SU-DHL-6 (cell line): ENCODE data around the gene OLIG2.

Source experiments
- H2AFZ ChIP-seq: fragments of 200-600 bp; sonication (generic); 2 replicates; pipeline ENCODE4 v1.6.1; 2014; ENCODE audit warnings: low read depth, mild to moderate bottlenecking, moderate library complexity, mixed read lengths, antibody characterized with exemption, low read length; ENCODE audit not compliant: severe bottlenecking
- H3F3A ChIP-seq: fragments of 200-600 bp; shearing (Covaris generic); 2 replicates; pipeline ENCODE4 v1.6.0; 2016; ENCODE audit warnings: antibody characterized with exemption, mild to moderate bottlenecking; ENCODE audit not compliant: insufficient read depth
- H3K27ac ChIP-seq: fragments of 200-600 bp; sonication (generic); 2 replicates; pipeline ENCODE4 v1.5.1; 2016; ENCODE audit warnings: low read depth, mild to moderate bottlenecking, low read length, moderate library complexity, mixed read lengths
- H3K27me3 ChIP-seq: fragments of 200-600 bp; sonication (generic), shearing (Covaris generic); 2 replicates; pipeline ENCODE4 v1.6.0; 2014; ENCODE audit warnings: mild to moderate bottlenecking, low read length
- H3K36me3 ChIP-seq: fragments of 200-600 bp; sonication (generic); 2 replicates; pipeline ENCODE4 v1.6.1; 2014; ENCODE audit warnings: mild to moderate bottlenecking, low read length, mixed read lengths
- H3K4me2 ChIP-seq: fragments of 300-600, 200-600 bp; shearing (Covaris generic), sonication (generic); 2 replicates; pipeline ENCODE4 v1.6.0; 2014; ENCODE audit warnings: low read length, low read depth, mild to moderate bottlenecking; ENCODE audit not compliant: poor library complexity, severe bottlenecking
- H3K4me3 ChIP-seq: fragments of 200-600 bp; sonication (generic); 2 replicates; pipeline ENCODE4 v1.5.1; 2014; ENCODE audit warnings: antibody characterized with exemption, low read length, mild to moderate bottlenecking, mixed read lengths; ENCODE audit not compliant: insufficient read depth, poor library complexity, severe bottlenecking
- H3K79me2 ChIP-seq: fragments of 200-600 bp; sonication (generic); 2 replicates; pipeline ENCODE4 v1.6.1; 2014; ENCODE audit warnings: mild to moderate bottlenecking, low read length, moderate library complexity; ENCODE audit not compliant: insufficient read depth
- H3K9ac ChIP-seq: fragments of 200-600 bp; sonication (generic); 2 replicates; pipeline ENCODE4 v1.7.0; 2014; ENCODE audit warnings: mild to moderate bottlenecking, low read length
- H3K9me2 ChIP-seq: fragments of 200-600 bp; sonication (generic); replicated peaks from 2 replicates; pipeline ENCODE4 v1.6.1; 2014; ENCODE audit warnings: low read length; ENCODE audit not compliant: insufficient read depth
- H3K9me3 ChIP-seq: fragments of 200-600 bp; sonication (generic); 2 replicates; pipeline ENCODE4 v1.6.1; 2014; ENCODE audit warnings: low read length, mixed read lengths; ENCODE audit not compliant: insufficient read depth
- H4K20me1 ChIP-seq: fragments of 200-600 bp; sonication (generic); 2 replicates; pipeline ENCODE4 v1.6.1; 2014; ENCODE audit warnings: low read depth, mild to moderate bottlenecking, antibody characterized with exemption, low read length, moderate library complexity, mixed read lengths
- EZH2phosphoT487 ChIP-seq: fragments of 200-600 bp; sonication (generic), shearing (Covaris generic); conservative IDR thresholded peaks from 2 replicates; pipeline ENCODE4 v1.6.1; 2018; ENCODE audit warnings: mild to moderate bottlenecking, antibody characterized with exemption, low read length, moderate library complexity, mixed read lengths
- TF ChIP-seq, protein P1 (sequence below): fragments of 200-600 bp; sonication (generic); IDR thresholded peaks from one replicate; pipeline ENCODE4 v1.5.1; 2017; ENCODE audit warnings: antibody characterized with exemption, mild to moderate bottlenecking, low read length, moderate library complexity; ENCODE audit not compliant: insufficient read depth, poor library complexity, severe bottlenecking

OLIG2 gene

DNA sequence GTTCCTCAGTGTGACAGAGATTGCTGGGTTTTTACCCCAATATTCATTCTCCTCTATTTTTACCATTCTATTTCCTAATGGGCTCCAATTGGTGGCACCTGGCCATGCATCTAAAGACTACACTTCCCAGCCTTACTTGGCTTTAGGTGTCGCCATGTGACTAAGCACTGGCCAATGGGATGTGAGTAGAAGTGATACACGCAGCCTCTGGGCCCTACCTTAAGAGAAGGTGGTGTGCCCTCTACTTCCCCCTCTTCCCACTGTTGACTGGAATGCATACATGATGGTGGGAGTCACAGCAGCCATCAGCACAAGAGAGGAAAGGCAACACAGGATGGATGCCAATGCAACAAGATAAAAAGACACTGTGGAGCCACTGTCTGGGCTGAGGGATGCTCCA lies 11.4 kb upstream of the OLIG2 start:
- no peak overlapping the region for H3K27ac ChIP-seq
- H2AFZ ChIP-seq: no peak overlapping the region
- no peak overlapping the region for H3K9ac ChIP-seq
- H3K9me2 ChIP-seq: no peaks in the 10 kb centered on the region
- no peak overlapping the region for H3K4me3 ChIP-seq
- H3K4me2 ChIP-seq: no peak overlapping the region
- TF ChIP-seq, protein P1, sequence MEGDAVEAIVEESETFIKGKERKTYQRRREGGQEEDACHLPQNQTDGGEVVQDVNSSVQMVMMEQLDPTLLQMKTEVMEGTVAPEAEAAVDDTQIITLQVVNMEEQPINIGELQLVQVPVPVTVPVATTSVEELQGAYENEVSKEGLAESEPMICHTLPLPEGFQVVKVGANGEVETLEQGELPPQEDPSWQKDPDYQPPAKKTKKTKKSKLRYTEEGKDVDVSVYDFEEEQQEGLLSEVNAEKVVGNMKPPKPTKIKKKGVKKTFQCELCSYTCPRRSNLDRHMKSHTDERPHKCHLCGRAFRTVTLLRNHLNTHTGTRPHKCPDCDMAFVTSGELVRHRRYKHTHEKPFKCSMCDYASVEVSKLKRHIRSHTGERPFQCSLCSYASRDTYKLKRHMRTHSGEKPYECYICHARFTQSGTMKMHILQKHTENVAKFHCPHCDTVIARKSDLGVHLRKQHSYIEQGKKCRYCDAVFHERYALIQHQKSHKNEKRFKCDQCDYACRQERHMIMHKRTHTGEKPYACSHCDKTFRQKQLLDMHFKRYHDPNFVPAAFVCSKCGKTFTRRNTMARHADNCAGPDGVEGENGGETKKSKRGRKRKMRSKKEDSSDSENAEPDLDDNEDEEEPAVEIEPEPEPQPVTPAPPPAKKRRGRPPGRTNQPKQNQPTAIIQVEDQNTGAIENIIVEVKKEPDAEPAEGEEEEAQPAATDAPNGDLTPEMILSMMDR: no peak
- no peak for TF ChIP-seq EZH2phosphoT487
- H3K27me3 ChIP-seq: no peaks in the 10 kb centered on the region
- no peaks in the 10 kb centered on the region for H3F3A ChIP-seq
- no peaks in the 10 kb centered on the region for H4K20me1 ChIP-seq
- no peaks in the 10 kb centered on the region for H3K9me3 ChIP-seq
- H3K36me3 ChIP-seq: no peaks in the 10 kb centered on the region
- H3K79me2 ChIP-seq: no peaks in the 10 kb centered on the region

DNA sequence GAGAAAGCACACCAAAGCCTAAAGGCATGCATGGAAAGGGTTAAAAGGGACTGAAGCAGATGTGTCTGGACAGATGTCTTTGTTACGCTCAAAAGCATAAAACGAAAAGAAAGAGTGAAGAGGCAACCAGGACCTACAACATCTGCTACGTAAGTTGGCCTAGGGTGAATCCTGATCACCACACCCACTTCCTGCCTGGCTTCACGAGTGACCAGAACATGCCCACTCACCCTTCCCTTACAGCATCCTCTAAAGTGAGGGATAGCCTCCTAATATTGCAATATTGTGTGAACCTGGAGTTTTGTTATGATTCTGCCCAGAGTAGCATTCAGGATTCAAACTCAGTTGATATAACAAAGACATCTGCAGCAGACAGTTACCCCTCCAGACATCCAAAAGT lies 10.6 kb upstream of the OLIG2 start:
- no peak overlapping the region for H3K4me2 ChIP-seq

DNA sequence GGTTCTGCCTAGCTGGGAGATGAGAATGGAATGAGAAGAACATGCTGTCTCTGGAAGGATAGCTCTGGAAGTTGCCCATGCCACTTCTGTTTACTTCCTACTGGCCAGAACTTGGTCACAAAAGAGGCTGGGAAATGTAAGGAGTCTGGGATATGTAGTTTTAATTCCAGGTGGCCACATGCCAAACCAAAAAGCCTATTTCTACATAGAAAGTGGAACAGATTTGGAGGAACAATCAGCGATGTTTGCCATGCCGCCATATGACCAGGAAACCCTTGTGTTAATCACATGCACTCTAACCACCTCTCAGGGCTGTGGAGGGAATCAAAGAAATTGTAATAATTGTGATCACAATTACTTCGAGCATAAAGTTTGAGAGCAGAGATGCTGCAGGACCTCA lies 10.0 kb upstream of the OLIG2 start:
- Histone ChIP-seq H3F3A (no peaks in the 10 kb centered on the region), H3K36me3 (no peaks in the 10 kb centered on the region), H3K27me3 (no peaks in the 10 kb centered on the region), H3K4me3 (no peak overlapping the region), H3K27ac (no peak overlapping the region), H3K4me2 (no peak overlapping the region), H3K79me2 (no peaks in the 10 kb centered on the region), H3K9ac (no peak overlapping the region), H4K20me1 (no peaks in the 10 kb centered on the region), H2AFZ (no peak overlapping the region), H3K9me3 (no peaks in the 10 kb centered on the region), H3K9me2 (no peaks in the 10 kb centered on the region)
- no peak for TF ChIP-seq EZH2phosphoT487
- TF ChIP-seq, protein P1: no peak

More for the DNA sequence above, 10.6 kb upstream of the OLIG2 start:
- Histone ChIP-seq H3K9ac (no peak overlapping the region), H2AFZ (no peak overlapping the region), H3K27ac (no peak overlapping the region), H3K36me3 (no peaks in the 10 kb centered on the region), H3K27me3 (no peaks in the 10 kb centered on the region), H3K9me3 (no peaks in the 10 kb centered on the region), H3F3A (no peaks in the 10 kb centered on the region), H3K79me2 (no peaks in the 10 kb centered on the region), H4K20me1 (no peaks in the 10 kb centered on the region), H3K4me3 (no peak overlapping the region), H3K9me2 (no peaks in the 10 kb centered on the region)
- TF ChIP-seq, protein P1: no peak
- TF ChIP-seq EZH2phosphoT487: no peak
